GM12878 (cell line): ENCODE data around the gene SLC39A2. TPM values are rescaled to one million over a fixed set of nuclear protein-coding genes. Genes with fewer than 3 reads are reported as not detected.

Experiments
- ATAC-seq: fragments of 200-7000 bp; cut with Tn5 transposase; 3 replicates; pipeline ENCODE4 v1.9.1; 2020; ENCODE audit warnings: mild to moderate bottlenecking, moderate library complexity
- BruUV-seq: library from RNA; stranded (reverse); fragments of 400-500 nt; replicated peaks from 2 replicates; lab custom pipeline; 2021; lab: Mats Ljungman, UMichigan
- CTCF ChIA-PET: fragments of 300-600 bp; sonication (Branson Sonifier 250); formaldehyde crosslinking; extraction: SDS; loops from one replicate; lab custom pipeline; 2021; ENCODE audit warnings: inconsistent platforms; lab: Yijun Ruan, JAX
- POLR2A ChIA-PET: fragments of 350-600 bp; formaldehyde crosslinking; extraction: SDS; loops from one replicate; lab custom pipeline; 2021; ENCODE audit warnings: inconsistent platforms; lab: Charles Lee
- RAD21 ChIA-PET: fragments of 300-600 bp; sonication (Branson Sonifier 250); formaldehyde crosslinking; loops from one replicate; lab custom pipeline; 2023; ENCODE audit warnings: antibody characterized with exemption; ENCODE audit not compliant: unreplicated experiment; lab: Charles Lee
- SMC1A ChIA-PET: fragments of 300-600 bp; sonication (Branson Sonifier 250); formaldehyde crosslinking; loops from one replicate; lab custom pipeline; 2023; ENCODE audit not compliant: unreplicated experiment, uncharacterized antibody; lab: Charles Lee
- DNase-seq: peaks from one replicate; pipeline ENCODE4 v3.0.0-alpha.2; 2011; ENCODE audit warnings: low read depth, low spot score
- FAIRE-seq: peaks from 3 replicates; lab custom pipeline; 2011; peaks lifted over from hg19 to GRCh38; lab: Jason Lieb, UNC
- H2AFZ ChIP-seq: 2 replicates; pipeline ENCODE4 v1.6.0; 2011; ENCODE audit warnings: low read depth, low read length, control low read depth; ENCODE audit not compliant: control insufficient read depth
- H3K27ac ChIP-seq: 2 replicates; pipeline ENCODE4 v1.5.1; 2011; ENCODE audit warnings: control low read depth; ENCODE audit not compliant: control insufficient read depth, insufficient read depth
- H3K27me3 ChIP-seq, 2 experiments: replicated peaks in 1 of 2; 2 replicates each; pipeline versions ENCODE4 v1.6.0 to v1.6.1; 2011; ENCODE audit warnings: low read length in 1 of 2; ENCODE audit not compliant: control insufficient read depth in 2 of 2, insufficient read depth in 2 of 2
- H3K36me3 ChIP-seq, 2 experiments: 2 replicates each; pipeline ENCODE4 v1.5.1; 2011; ENCODE audit warnings: low read length in 1 of 2; ENCODE audit not compliant: control insufficient read depth in 2 of 2, insufficient read depth in 2 of 2
- H3K4me1 ChIP-seq: 2 replicates; pipeline ENCODE4 v1.6.1; 2011; ENCODE audit warnings: mild to moderate bottlenecking, low read length, moderate library complexity, mixed read lengths; ENCODE audit not compliant: control insufficient read depth, insufficient read depth
- H3K4me2 ChIP-seq: 2 replicates; pipeline ENCODE4 v1.6.0; 2011; ENCODE audit warnings: control low read depth; ENCODE audit not compliant: control insufficient read depth, insufficient read depth
- H3K4me3 ChIP-seq: fragments of 200-600 bp; sonication (generic); 2 replicates; pipeline ENCODE4 v1.5.1; 2016
- H3K79me2 ChIP-seq: 2 replicates; pipeline ENCODE4 v1.6.0; 2011; ENCODE audit warnings: low read length; ENCODE audit not compliant: control insufficient read depth, insufficient read depth
- H3K9ac ChIP-seq: 2 replicates; pipeline ENCODE4 v1.8.0; 2011; ENCODE audit warnings: low read length, control low read depth, mixed read lengths; ENCODE audit not compliant: control insufficient read depth, insufficient read depth
- H3K9me3 ChIP-seq: replicated peaks from 3 replicates; pipeline ENCODE4 v1.5.1; 2011; ENCODE audit warnings: mild to moderate bottlenecking, low read length; ENCODE audit not compliant: control insufficient read depth, insufficient read depth
- H4K20me1 ChIP-seq: 2 replicates; pipeline ENCODE4 v1.6.0; 2011; ENCODE audit not compliant: control insufficient read depth, insufficient read depth
- IRF5 ChIP-seq: fragments of 450-650 bp; IDR thresholded peaks from 2 replicates; pipeline ENCODE4 v1.6.1; 2017; ENCODE audit warnings: borderline replicate concordance
- KAT2A ChIP-seq: conservative IDR thresholded peaks from 2 replicates; pipeline ENCODE4 v1.6.1; 2011; ENCODE audit warnings: low read depth, low read length; ENCODE audit not compliant: control insufficient read depth
- KDM1A ChIP-seq: fragments of 200-600 bp; sonication (generic); IDR thresholded peaks from 2 replicates; pipeline ENCODE4 v1.6.1; 2016; ENCODE audit warnings: borderline replicate concordance
- KLF5 ChIP-seq: fragments of 450-650 bp; IDR thresholded peaks from 2 replicates; pipeline ENCODE4 v1.6.1; 2014; ENCODE audit warnings: mild to moderate bottlenecking; ENCODE audit not compliant: partially characterized antibody
- MLLT1 ChIP-seq: fragments of 450-650 bp; IDR thresholded peaks from 2 replicates; pipeline ENCODE4 v1.6.1; 2016; ENCODE audit warnings: mild to moderate bottlenecking
- RAD51 ChIP-seq: fragments of 450-650 bp; IDR thresholded peaks from 2 replicates; pipeline ENCODE4 v1.6.1; 2016; ENCODE audit warnings: moderate library complexity, mild to moderate bottlenecking, inconsistent platforms
- RB1 ChIP-seq: fragments of 450-650 bp; formaldehyde crosslinking; IDR thresholded peaks from 2 replicates; pipeline ENCODE4 v1.6.1; 2017; ENCODE audit warnings: mild to moderate bottlenecking, borderline replicate concordance
- REST ChIP-seq: IDR thresholded peaks from 2 replicates; pipeline ENCODE4 v1.6.1; 2012; ENCODE audit warnings: mild to moderate bottlenecking, low read depth, low read length
- SMARCA5 ChIP-seq: fragments of 450-650 bp; IDR thresholded peaks from 2 replicates; pipeline ENCODE4 v1.6.1; 2017; ENCODE audit warnings: mild to moderate bottlenecking
- USF1 ChIP-seq: IDR thresholded peaks from 2 replicates; pipeline ENCODE4 v1.6.1; 2011; ENCODE audit warnings: borderline replicate concordance, low read depth, mild to moderate bottlenecking, moderate library complexity, mixed read lengths, low read length; ENCODE audit not compliant: insufficient read depth; ENCODE audit errors: extremely low read length
- YBX1 ChIP-seq: fragments of 450-650 bp; IDR thresholded peaks from 2 replicates; pipeline ENCODE4 v1.6.1; 2016; ENCODE audit warnings: antibody characterized with exemption
- ZNF217 ChIP-seq: fragments of 450-650 bp; IDR thresholded peaks from 2 replicates; pipeline ENCODE4 v1.6.1; 2017; ENCODE audit warnings: antibody characterized with exemption, mild to moderate bottlenecking
- ZNF384 ChIP-seq: IDR thresholded peaks from 2 replicates; pipeline ENCODE4 v1.6.1; 2012; ENCODE audit warnings: low read depth, mild to moderate bottlenecking, low read length, improper control_type of control experiment, borderline replicate concordance
- WGBS: methylation state at CpG from one replicate; pipeline ENCODE4 v1.1.6; 2016; ENCODE audit warnings: low lambda C conversion rate; ENCODE audit not compliant: insufficient replicate concordance, insufficient coverage; ENCODE audit errors: missing lambda C conversion rate; 5-methylcytosine and 5-hydroxymethylcytosine counted together
- in situ Hi-C: fragments of 300-500 bp; cut with MboI; formaldehyde crosslinking; loops from 9 replicates; pipeline ENCODE4 v1.14.3; 2018; ENCODE audit warnings: mixed read lengths
- intact Hi-C: fragments of 100-400 bp; cut with micrococcal nuclease; formaldehyde crosslinking; loops from one replicate; pipeline ENCODE4 v1.14.2; 2022; ENCODE audit not compliant: unreplicated experiment
- polyA plus RNA-seq, 11 experiments: library from polyadenylated mRNA; depleted of rRNA in 4 of 11; unstranded in 6 of 11; stranded (reverse) in 5 of 11; fragments of >200 nt; fragmentation: Nextera tagmentation in 4 of 11; fragmentation: Illumina TruSeq in 1 of 11; extraction: Ambion mirVana in 4 of 11; extraction: Trizol in 1 of 11; gene quantifications; 1 replicate in 1 of 11; 2 replicates in 10 of 11; pipeline versions ENCODE4 v1.2.1 to v1.2.3, GENCODE V29; 2011 to 2016; ENCODE audit warnings: inconsistent platforms in 2 of 11, missing spikeins in 2 of 11, low read depth in 1 of 11
- total RNA-seq, 4 experiments: library from RNA; depleted of rRNA in 3 of 4; stranded (reverse); fragments of >200 nt in 3 of 4; fragmentation: Illumina TruSeq in 1 of 4; extraction: Trizol in 1 of 4; gene quantifications; 2 replicates each; pipeline versions ENCODE4 v1.2.1 to v1.2.3, GENCODE V29; 2013 to 2021

SLC39A2 gene
- total and polyA plus RNA-seq, 10 of the 15 experiments (the other 5 are each of a cell fraction or from before 2014, with no cell fraction given) = 0.06 to 0.14 (median 0.11) TPM; not detected in 6

- ATAC-seq = no peak
- Histone ChIP-seq H2AFZ (no peak overlapping the region), H3K27ac (no peak overlapping the region), H4K20me1 (no peaks in the 10 kb centered on the region), H3K27me3 (peaks cover 0 to 2% of the 10 kb centered on the region in 2 experiments; a peak in 2 of 4 replicates), H3K9ac (no peak overlapping the region), H3K4me3 (no peak overlapping the region), H3K36me3 (no peaks in the 10 kb centered on the region), H3K9me3 (no peaks in the 10 kb centered on the region; the same call in 2 of the 3 replicates), H3K4me2 (no peak overlapping the region), H3K79me2 (no peaks in the 10 kb centered on the region), H3K4me1 (no peaks in the 10 kb centered on the region)
- POLR2A ChIA-PET = no interaction called here
- no peak for FAIRE-seq
- RAD21 ChIA-PET = no interaction called here
- SMC1A ChIA-PET = no interaction called here
- CTCF ChIA-PET = interaction anchor here (0.7 kb wide), 1 partner anchor 14 kb away, joined by 3 read pairs; no protein-coding TSS in a partner anchor
- no peak for DNase-seq
- in situ Hi-C loops (no loop called here), intact Hi-C loops (no loop called here)
- BruUV-seq = no TSS peak
- WGBS = 60% methylated on average over 11 of the region's 11 CpGs
- TF ChIP-seq RB1 (no peak), RAD51 (no peak), MLLT1 (no peak), REST (no peak), KLF5 (no peak), USF1 (no peak), SMARCA5 (no peak), KDM1A (no peak), YBX1 (no peak), ZNF384 (no peak), IRF5 (no peak), ZNF217 (no peak), KAT2A (no peak)
Observed at GRCh38 chr14:20956376-20956976, 42.6 kb upstream of the SLC39A2 start.
